Measurements from ENCODE around the gene C10orf62. TPM values are rescaled to one million over a fixed set of nuclear protein-coding genes. Genes with fewer than 3 reads are reported as not detected.

C10orf62 gene
- total and polyA plus RNA-seq, 9 of the 15 experiments (the other 6 are each of a cell fraction or from before 2014, with no cell fraction given): not detected

- TF ChIP-seq SIN3B (IDR thresholded peaks at IDR 0.05; ENCODE audit: low read depth) (no peak), CEBPG (CRISPR knock-in tag; IDR thresholded peaks at IDR 0.05) (peak; percentile 53; the same call in 1 of the 2 replicates), CEBPG (tag; conservative IDR thresholded peaks at IDR 0.05 in 1 of 2, IDR thresholded peaks at IDR 0.05 in 1 of 2) (peak in 1 of 2 experiments; percentile 45; a peak in 1 of 4 replicates), CEBPB (tag; IDR thresholded peaks at IDR 0.05) (0 out of 2 replicates have a peak, but pooled peaks have one; percentile 6), ATF3 (IDR thresholded peaks at IDR 0.05) (peak; percentile 72), ATF3 (CRISPR knock-in tag; conservative IDR thresholded peaks at IDR 0.05) (no peak)
- Histone ChIP-seq H3K4me1 (replicated peaks in 1 of 2; ENCODE audit: control insufficient read depth in 2 of 2, insufficient read depth in 2 of 2, low read length in 2 of 2) (peaks cover 12 to 21% of the 10 kb centered on the region in 2 experiments; a peak in 4 of 5 replicates), H3K4me3 (no peak overlapping the region), H3K27me3 (ENCODE audit: control insufficient read depth in 2 of 2, insufficient read depth in 2 of 2, low read length in 2 of 2) (no peaks in the 10 kb centered on the region), H3K9ac (ENCODE audit: insufficient read depth in 1 of 2, low read depth in 2 of 2, low read length in 2 of 2) (no peak overlapping the region), H4K20me1 (replicated peaks; ENCODE audit: control insufficient read depth, insufficient read depth, low read length) (no peaks in the 10 kb centered on the region), H2AFZ (ENCODE audit: low read depth, low read length) (no peak overlapping the region), H3K4me2 (ENCODE audit: insufficient read depth, low read length) (no peak overlapping the region), H3K36me3 (ENCODE audit: control insufficient read depth, insufficient read depth, low read length) (peaks cover 5% of the 10 kb centered on the region; the same call in 1 of the 3 replicates), H3K27ac (ENCODE audit: extremely low read depth, low read depth, low read length) (no peak overlapping the region; the same call in 2 of the 3 replicates), H3K9me1 (ENCODE audit: control insufficient read depth, insufficient read depth, low read length) (no peaks in the 10 kb centered on the region), H3K79me2 (ENCODE audit: control insufficient read depth, insufficient read depth, low read length) (peaks cover 27% of the 10 kb centered on the region), H3K9me3 (replicated peaks; ENCODE audit: control insufficient read depth, insufficient read depth, low read depth, low read length) (no peaks in the 10 kb centered on the region)
- intact Hi-C loops (cut with micrococcal nuclease) (no loop called here), in situ Hi-C loops (cut with MboI) (no loop called here)
- 86% methylated on average over 5 of the region's 5 CpGs for WGBS (ENCODE audit: insufficient coverage, low coverage, missing lambda C conversion rate)
- ATAC-seq: no peak
- no TSS peak for BruUV-seq (replicated peaks)
- FAIRE-seq: no peak
- CTCF ChIA-PET (ENCODE audit: low intra/inter-chr PET ratio): no interaction called here
- no peak for DNase-seq (ENCODE audit: extremely low read depth in 1 of 4, low spot score in 3 of 4)
- POLR2A ChIA-PET: no interaction called here
Observed at GRCh38 chr10:97629289-97629688, 39.8 kb downstream of the C10orf62 start.

Data from K562 (cell line).